ENCODE measurements around the gene IL1RAP.

DNA sequence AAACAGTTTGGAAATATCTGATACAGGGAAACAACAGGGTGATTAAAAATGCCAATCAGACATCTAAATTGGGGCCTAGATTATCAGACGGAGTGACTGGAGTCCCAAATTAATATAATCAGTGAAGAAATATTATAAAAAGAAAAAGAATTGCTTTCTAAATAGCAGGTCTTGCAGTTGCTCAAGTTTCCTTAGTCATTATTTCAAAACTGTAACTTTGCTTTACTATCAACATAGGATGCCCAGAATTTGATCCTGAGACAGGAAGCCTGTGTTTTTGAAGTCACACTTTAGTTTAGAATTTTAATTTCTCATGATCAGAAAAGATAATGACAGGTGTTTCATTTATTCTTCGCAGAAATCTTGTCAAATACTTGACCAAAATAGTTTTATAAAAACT, 105.9 kb downstream of the IL1RAP start:
- TF ChIP-seq POLR2A (IDR thresholded peaks at IDR 0.05) = no peak
- TF ChIP-seq, protein P1, sequence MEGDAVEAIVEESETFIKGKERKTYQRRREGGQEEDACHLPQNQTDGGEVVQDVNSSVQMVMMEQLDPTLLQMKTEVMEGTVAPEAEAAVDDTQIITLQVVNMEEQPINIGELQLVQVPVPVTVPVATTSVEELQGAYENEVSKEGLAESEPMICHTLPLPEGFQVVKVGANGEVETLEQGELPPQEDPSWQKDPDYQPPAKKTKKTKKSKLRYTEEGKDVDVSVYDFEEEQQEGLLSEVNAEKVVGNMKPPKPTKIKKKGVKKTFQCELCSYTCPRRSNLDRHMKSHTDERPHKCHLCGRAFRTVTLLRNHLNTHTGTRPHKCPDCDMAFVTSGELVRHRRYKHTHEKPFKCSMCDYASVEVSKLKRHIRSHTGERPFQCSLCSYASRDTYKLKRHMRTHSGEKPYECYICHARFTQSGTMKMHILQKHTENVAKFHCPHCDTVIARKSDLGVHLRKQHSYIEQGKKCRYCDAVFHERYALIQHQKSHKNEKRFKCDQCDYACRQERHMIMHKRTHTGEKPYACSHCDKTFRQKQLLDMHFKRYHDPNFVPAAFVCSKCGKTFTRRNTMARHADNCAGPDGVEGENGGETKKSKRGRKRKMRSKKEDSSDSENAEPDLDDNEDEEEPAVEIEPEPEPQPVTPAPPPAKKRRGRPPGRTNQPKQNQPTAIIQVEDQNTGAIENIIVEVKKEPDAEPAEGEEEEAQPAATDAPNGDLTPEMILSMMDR (IDR thresholded peaks at IDR 0.05) = no peak
